Loucy (cell line): ENCODE data around the gene TMEM132E.

Experiments
- H2AFZ ChIP-seq: fragments of 200-600 bp; sonication (generic); 2 replicates; pipeline ENCODE4 v1.6.0; 2016; ENCODE audit warnings: antibody characterized with exemption, mild to moderate bottlenecking, low read length, moderate library complexity
- H3F3A ChIP-seq: fragments of 200-600 bp; 2 replicates; pipeline ENCODE4 v1.6.0; 2016; ENCODE audit warnings: antibody characterized with exemption, low read depth, mild to moderate bottlenecking
- H3K27me3 ChIP-seq: fragments of 200-600 bp; sonication (generic); 2 replicates; pipeline ENCODE4 v1.6.1; 2014; ENCODE audit warnings: low read length, mild to moderate bottlenecking; ENCODE audit not compliant: insufficient read depth, poor library complexity, severe bottlenecking
- H3K36me3 ChIP-seq: fragments of 200-600 bp; sonication (generic); 2 replicates; pipeline ENCODE4 v1.6.1; 2016; ENCODE audit warnings: low read length; ENCODE audit not compliant: insufficient read depth
- H3K4me1 ChIP-seq: fragments of 200-600 bp; sonication (generic); 2 replicates; pipeline ENCODE4 v1.5.1; 2014; ENCODE audit warnings: low read length, mild to moderate bottlenecking; ENCODE audit not compliant: insufficient read depth, poor library complexity, severe bottlenecking
- H3K4me2 ChIP-seq: fragments of 200-600 bp; sonication (generic); 2 replicates; pipeline ENCODE4 v1.6.0; 2014; ENCODE audit warnings: antibody characterized with exemption, low read length, low read depth, mild to moderate bottlenecking; ENCODE audit not compliant: poor library complexity, severe bottlenecking
- H3K4me3 ChIP-seq: fragments of 200-600 bp; sonication (generic); 2 replicates; pipeline ENCODE4 v1.5.1; 2014; ENCODE audit warnings: low read length, mild to moderate bottlenecking, mixed read lengths; ENCODE audit not compliant: poor library complexity, severe bottlenecking
- H3K79me2 ChIP-seq: fragments of 200-600 bp; sonication (generic); 2 replicates; pipeline ENCODE4 v1.6.1; 2014; ENCODE audit warnings: low read length; ENCODE audit not compliant: insufficient read depth
- H3K9ac ChIP-seq: fragments of 200-600 bp; sonication (generic); 2 replicates; pipeline ENCODE4 v1.6.0; 2014; ENCODE audit warnings: mild to moderate bottlenecking, low read depth, low read length, moderate library complexity; ENCODE audit not compliant: poor library complexity, severe bottlenecking
- H3K9me2 ChIP-seq: fragments of 200-600 bp; sonication (generic); replicated peaks from 2 replicates; pipeline ENCODE4 v1.6.1; 2016; ENCODE audit warnings: low read depth, low read length, mixed read lengths
- H3K9me3 ChIP-seq: fragments of 200-600 bp; sonication (generic); 2 replicates; pipeline ENCODE4 v1.6.1; 2014; ENCODE audit warnings: mild to moderate bottlenecking, antibody characterized with exemption, low read length, low read depth; ENCODE audit not compliant: insufficient read depth
- H4K20me1 ChIP-seq: fragments of 200-600 bp; sonication (generic); 2 replicates; pipeline ENCODE4 v1.6.0; 2014; ENCODE audit warnings: antibody characterized with exemption, low read length, mild to moderate bottlenecking; ENCODE audit not compliant: insufficient read depth, poor library complexity, severe bottlenecking
- CTCF ChIP-seq: fragments of 200-600 bp; sonication (generic); conservative IDR thresholded peaks from 2 replicates; pipeline ENCODE4 v1.5.1; 2014; ENCODE audit warnings: mild to moderate bottlenecking, antibody characterized with exemption, low read length
- EZH2phosphoT487 ChIP-seq: fragments of 200-600 bp; IDR thresholded peaks from 2 replicates; pipeline ENCODE4 v1.6.1; 2018; ENCODE audit warnings: antibody characterized with exemption, mild to moderate bottlenecking, moderate library complexity, borderline replicate concordance

TMEM132E gene

GRCh38 chr17:34575182-34575581 lies 4.2 kb upstream of the TMEM132E start:
- Histone ChIP-seq H4K20me1 (no peaks in the 10 kb centered on the region), H3K79me2 (no peaks in the 10 kb centered on the region), H3K36me3 (no peaks in the 10 kb centered on the region), H3K9me3 (no peaks in the 10 kb centered on the region), H3K4me3 (no peak overlapping the region), H3K27me3 (no peaks in the 10 kb centered on the region), H3K9ac (no peak overlapping the region), H2AFZ (no peak overlapping the region), H3K9me2 (no peaks in the 10 kb centered on the region), H3K4me2 (no peak overlapping the region), H3K4me1 (no peaks in the 10 kb centered on the region), H3F3A (no peaks in the 10 kb centered on the region)
- no peak for TF ChIP-seq EZH2phosphoT487

GRCh38 chr17:34578016-34578415 lies 1.4 kb upstream of the TMEM132E start:
- H3K79me2 ChIP-seq = no peaks in the 10 kb centered on the region
- H3K4me3 ChIP-seq = no peak overlapping the region
- H3K9me3 ChIP-seq = no peaks in the 10 kb centered on the region
- no peaks in the 10 kb centered on the region for H3F3A ChIP-seq
- H3K36me3 ChIP-seq = no peaks in the 10 kb centered on the region
- H3K4me2 ChIP-seq = no peak overlapping the region
- H3K9me2 ChIP-seq = no peaks in the 10 kb centered on the region
- no peak overlapping the region for H2AFZ ChIP-seq
- no peak overlapping the region for H3K9ac ChIP-seq
- H3K4me1 ChIP-seq = no peaks in the 10 kb centered on the region
- no peaks in the 10 kb centered on the region for H3K27me3 ChIP-seq
- TF ChIP-seq CTCF (no peak), EZH2phosphoT487 (no peak)
- no peaks in the 10 kb centered on the region for H4K20me1 ChIP-seq

GRCh38 chr17:34578656-34579016 lies 746 bp upstream of the TMEM132E start:
- Histone ChIP-seq H3K27me3 (no peaks in the 10 kb centered on the region), H3K79me2 (no peaks in the 10 kb centered on the region), H3K4me3 (no peak overlapping the region), H2AFZ (no peak overlapping the region), H3K4me1 (no peaks in the 10 kb centered on the region), H4K20me1 (no peaks in the 10 kb centered on the region), H3K9me3 (no peaks in the 10 kb centered on the region), H3K36me3 (no peaks in the 10 kb centered on the region), H3F3A (no peaks in the 10 kb centered on the region), H3K4me2 (no peak overlapping the region), H3K9me2 (no peaks in the 10 kb centered on the region), H3K9ac (no peak overlapping the region)
- no peak for TF ChIP-seq EZH2phosphoT487
- TF ChIP-seq CTCF = no peak

- no peaks in the 10 kb centered on the region for H3K9me3 ChIP-seq
- H3K4me3 ChIP-seq = no peak overlapping the region
- H4K20me1 ChIP-seq = no peaks in the 10 kb centered on the region
- no peak overlapping the region for H3K9ac ChIP-seq
- H2AFZ ChIP-seq = no peak overlapping the region
- TF ChIP-seq EZH2phosphoT487 (no peak), CTCF (no peak)
- H3K9me2 ChIP-seq = no peaks in the 10 kb centered on the region
- no peaks in the 10 kb centered on the region for H3K27me3 ChIP-seq
- no peaks in the 10 kb centered on the region for H3K79me2 ChIP-seq
- no peak overlapping the region for H3K4me2 ChIP-seq
- peaks cover 1% of the 10 kb centered on the region for H3K4me1 ChIP-seq
- H3F3A ChIP-seq = no peaks in the 10 kb centered on the region
- no peaks in the 10 kb centered on the region for H3K36me3 ChIP-seq
Observed at GRCh38 chr17:34579979-34580684, 750 bp downstream of the TMEM132E start.
